SH-SY5Y (cell line): ENCODE data around the gene LRRC45.

Experiments used
- GATA2 ChIP-seq: IDR thresholded peaks from 2 replicates; pipeline ENCODE4 v1.6.1; 2011; ENCODE audit warnings: mild to moderate bottlenecking, low read depth, low read length
- GATA3 ChIP-seq: IDR thresholded peaks from 2 replicates; pipeline ENCODE4 v1.6.1; 2011; ENCODE audit warnings: low read depth, mild to moderate bottlenecking, low read length, moderate library complexity

DNA sequence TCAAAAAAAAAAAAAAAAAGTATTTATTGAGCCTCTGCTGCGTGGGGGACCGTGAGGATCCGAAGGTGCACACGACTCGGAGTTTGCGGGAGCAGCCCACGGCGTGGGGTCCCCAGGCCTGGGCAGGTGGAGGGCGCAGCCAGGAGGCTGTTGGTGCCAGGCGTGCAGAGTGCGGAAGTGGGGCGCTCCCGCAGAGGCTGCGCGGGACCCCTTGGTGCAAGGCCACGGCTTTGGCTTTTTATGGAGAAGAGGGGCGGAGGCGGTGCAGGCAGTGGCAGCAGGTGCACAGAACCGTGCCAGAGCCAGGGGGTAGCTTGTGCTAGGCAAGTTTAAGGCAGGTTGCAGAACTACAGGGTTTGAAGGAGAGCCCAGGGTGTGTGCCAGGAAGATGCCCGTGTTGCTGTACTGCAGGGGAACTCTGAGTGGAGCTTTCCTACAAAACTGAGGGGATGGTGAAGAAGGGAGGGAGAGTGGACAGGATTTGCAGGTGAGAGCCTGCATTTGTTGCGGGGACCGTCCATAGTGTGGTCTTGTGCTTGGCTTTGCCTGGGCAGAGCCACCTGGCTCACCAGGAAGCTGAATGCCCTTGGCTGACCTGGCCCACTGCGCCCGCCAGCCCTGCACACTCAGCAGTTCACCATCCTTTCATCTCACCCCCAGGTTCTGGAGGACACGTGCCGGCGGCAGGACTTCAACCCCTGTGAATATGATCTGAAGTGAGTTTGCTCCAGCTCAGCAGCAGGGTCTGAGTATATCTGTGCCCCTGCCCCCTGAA lies 44.4 kb upstream of the LRRC45 start:
- TF ChIP-seq GATA2, result no peak
- TF ChIP-seq GATA3, result no peak
